Erythroblast (primary cell): Measurements from ENCODE around the gene EXO1.

Source experiments
- GATA1 ChIP-seq: IDR thresholded peaks from 2 replicates; pipeline ENCODE4 v1.6.1; 2011; ENCODE audit warnings: low read depth, mild to moderate bottlenecking, control low read depth, low read length, moderate library complexity
- POLR2A ChIP-seq: IDR thresholded peaks from 2 replicates; pipeline ENCODE4 v1.6.1; 2011; ENCODE audit warnings: mild to moderate bottlenecking, low read length

DNA sequence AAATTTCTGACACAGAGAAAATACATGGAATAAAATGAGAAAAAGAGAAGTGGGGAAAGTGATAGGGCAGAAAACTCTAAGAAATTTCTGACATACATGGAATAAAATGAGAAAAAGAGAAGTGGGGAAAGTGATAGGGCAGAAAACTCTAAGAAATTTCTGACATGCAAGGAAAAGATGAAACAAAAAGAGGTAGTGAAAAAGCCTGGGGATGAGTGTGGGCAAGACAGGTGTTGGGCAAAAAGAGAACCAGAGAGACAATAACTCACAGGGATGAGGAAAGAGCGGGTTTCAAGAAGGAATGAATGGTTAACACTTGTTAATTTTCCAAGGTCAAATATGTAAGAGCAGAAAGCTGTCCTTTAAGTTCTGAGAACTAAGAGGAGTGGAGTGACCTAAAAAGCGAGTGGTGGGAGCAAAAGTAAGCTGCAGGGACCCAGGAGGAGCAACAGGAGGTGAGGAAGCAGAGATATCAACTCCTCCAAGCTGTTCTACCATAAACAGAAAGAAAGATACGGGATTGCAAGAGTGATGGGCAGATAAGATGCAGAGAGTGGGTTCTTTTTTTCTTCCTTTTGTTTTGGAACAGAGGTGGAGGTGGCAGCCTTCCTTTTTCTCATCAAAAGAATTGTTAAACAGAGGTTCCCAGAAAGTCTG is 29.9 kb upstream of the EXO1 start:
- no peak for TF ChIP-seq POLR2A
- no peak for TF ChIP-seq GATA1
